ENCODE measurements around the gene RFFL. TPM values are rescaled to one million over a fixed set of nuclear protein-coding genes. Genes with fewer than 3 reads are reported as not detected.

The RFFL gene
- total RNA-seq, 4 donors from 2014 or later: 16.5 to 31.9 (median 21.4) TPM

DNA sequence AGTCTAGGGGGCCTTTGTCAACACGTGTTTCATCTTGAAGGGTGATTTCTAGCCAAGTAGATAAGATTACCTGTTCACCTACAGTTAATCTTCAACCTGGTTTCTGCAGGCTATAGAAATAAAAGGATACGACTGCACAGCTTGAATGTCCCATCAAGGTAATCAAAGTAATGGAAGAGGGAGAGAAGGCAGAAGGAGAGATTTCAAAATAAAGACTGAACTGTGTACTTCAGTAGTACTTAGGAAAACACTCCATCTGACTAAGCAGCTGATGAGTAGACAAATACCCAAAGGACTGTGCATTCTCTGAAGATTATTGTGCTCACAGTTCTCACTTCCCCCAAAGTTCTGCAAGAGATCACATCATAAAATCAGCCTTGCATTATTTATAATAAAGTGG, 5.8 kb upstream of the RFFL start:
- H3K4me3 ChIP-seq (ENCODE audit: low read depth, poor library complexity, severe bottlenecking): no peak overlapping the region
- no peak for DNase-seq (ENCODE audit: low spot score in 2 of 2)
- TF ChIP-seq, protein P1, sequence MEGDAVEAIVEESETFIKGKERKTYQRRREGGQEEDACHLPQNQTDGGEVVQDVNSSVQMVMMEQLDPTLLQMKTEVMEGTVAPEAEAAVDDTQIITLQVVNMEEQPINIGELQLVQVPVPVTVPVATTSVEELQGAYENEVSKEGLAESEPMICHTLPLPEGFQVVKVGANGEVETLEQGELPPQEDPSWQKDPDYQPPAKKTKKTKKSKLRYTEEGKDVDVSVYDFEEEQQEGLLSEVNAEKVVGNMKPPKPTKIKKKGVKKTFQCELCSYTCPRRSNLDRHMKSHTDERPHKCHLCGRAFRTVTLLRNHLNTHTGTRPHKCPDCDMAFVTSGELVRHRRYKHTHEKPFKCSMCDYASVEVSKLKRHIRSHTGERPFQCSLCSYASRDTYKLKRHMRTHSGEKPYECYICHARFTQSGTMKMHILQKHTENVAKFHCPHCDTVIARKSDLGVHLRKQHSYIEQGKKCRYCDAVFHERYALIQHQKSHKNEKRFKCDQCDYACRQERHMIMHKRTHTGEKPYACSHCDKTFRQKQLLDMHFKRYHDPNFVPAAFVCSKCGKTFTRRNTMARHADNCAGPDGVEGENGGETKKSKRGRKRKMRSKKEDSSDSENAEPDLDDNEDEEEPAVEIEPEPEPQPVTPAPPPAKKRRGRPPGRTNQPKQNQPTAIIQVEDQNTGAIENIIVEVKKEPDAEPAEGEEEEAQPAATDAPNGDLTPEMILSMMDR (IDR thresholded peaks at IDR 0.05): no peak
- no peak for TF ChIP-seq POLR2A (IDR thresholded peaks at IDR 0.05)
- intact Hi-C loops (cut with DNase I; ENCODE audit: low total_unique reads): no loop called here
- WGBS, 2 donors: 75 to 76% methylated on average over 2 of the region's 2 CpGs

DNA sequence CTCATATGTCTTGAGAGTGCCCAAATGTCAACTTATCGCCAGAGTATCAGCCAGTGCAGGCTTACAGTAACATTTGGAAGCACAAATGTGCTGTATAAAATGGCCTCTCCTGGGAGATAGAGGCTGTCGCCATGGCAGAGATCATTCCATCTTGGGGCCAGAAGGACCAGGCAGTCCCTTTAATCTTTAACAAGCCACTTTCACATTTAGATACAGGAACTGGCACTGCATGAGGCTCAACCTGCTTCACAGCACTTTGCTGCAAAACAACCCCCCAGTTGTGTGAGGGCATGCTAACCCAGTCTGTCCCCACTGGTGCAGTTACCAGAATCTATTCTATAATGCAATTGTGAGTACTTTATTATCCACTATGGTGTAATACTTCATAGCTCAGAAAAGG, 4.7 kb upstream of the RFFL start:
- intact Hi-C loops (cut with DNase I; ENCODE audit: low total_unique reads): no loop called here
- TF ChIP-seq, protein P1 (IDR thresholded peaks at IDR 0.05): no peak
- TF ChIP-seq POLR2A (IDR thresholded peaks at IDR 0.05): no peak
- DNase-seq (ENCODE audit: low spot score in 2 of 2): no peak
- no peak overlapping the region for H3K4me3 ChIP-seq (ENCODE audit: low read depth, poor library complexity, severe bottlenecking)
- WGBS, 2 donors: 91 to 95% methylated on average over 2 of the region's 2 CpGs

DNA sequence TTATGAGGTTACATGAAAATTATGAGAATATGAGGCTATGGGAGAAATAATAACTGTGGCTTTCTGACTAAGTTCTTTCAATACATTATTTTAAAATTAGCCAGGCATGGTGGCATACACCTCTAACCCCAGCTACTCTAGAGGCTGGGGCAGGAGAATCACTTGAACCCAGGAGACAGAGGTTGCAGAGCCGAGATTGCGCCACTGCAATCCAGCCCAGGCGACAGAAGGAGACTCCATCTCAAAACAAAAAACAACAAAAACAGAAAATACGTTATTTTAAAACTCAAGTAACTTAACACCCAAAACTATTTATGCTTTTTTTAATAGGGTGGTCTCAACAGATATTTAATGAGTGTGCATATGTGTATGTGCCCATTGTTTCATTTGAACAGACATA, 2.4 kb upstream of the RFFL start:
- whole genome bisulfite sequencing, 2 donors: 98% methylated on average over 4 of the region's 4 CpGs
- DNase-seq (ENCODE audit: low spot score in 2 of 2): no peak
- intact Hi-C loops (cut with DNase I; ENCODE audit: low total_unique reads): no loop called here
- no peak overlapping the region for H3K4me3 ChIP-seq (ENCODE audit: low read depth, poor library complexity, severe bottlenecking)
- TF ChIP-seq, protein P1 (IDR thresholded peaks at IDR 0.05): no peak
- TF ChIP-seq POLR2A (IDR thresholded peaks at IDR 0.05): no peak

DNA sequence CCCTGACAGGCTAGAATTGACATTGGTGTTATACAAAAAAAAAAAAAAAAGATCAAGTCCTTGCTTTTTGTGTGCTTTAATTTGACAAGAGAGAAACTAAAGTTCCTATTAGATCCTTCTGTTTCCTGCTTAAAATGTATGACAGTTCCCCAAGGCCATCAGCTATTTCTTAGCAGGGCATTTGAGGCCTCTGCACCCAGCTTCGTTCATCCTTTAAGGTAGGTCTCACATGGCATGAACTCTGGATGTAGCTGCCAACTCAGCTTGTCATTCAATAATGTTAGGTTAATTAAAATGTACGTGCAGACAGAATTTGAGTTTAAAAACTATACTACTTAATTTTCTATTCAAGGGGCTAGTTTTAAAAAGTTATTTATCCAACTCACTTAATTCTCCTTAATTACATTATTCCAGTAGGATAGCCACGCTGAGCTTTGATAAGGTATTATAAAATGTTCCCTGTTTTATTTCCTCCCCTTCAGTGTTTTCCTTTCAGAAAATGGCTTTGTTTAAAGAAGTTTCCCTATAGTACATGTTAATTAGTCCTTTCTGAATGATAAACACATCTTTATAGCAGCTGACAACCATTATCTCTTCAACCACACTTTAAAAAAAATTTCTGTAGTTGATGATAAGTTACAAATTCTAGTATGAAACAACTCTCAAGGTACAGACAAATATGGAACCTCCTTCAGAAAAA, 1.2 kb upstream of the RFFL start:
- DNase-seq (ENCODE audit: low spot score in 2 of 2): no peak
- WGBS, 2 donors: 63 to 66% methylated on average over 3 of the region's 3 CpGs
- no peak for TF ChIP-seq POLR2A (IDR thresholded peaks at IDR 0.05)
- TF ChIP-seq, protein P1 (IDR thresholded peaks at IDR 0.05): no peak
- intact Hi-C loops (cut with DNase I; ENCODE audit: low total_unique reads): no loop called here
- H3K4me3 ChIP-seq (ENCODE audit: low read depth, poor library complexity, severe bottlenecking): no peak overlapping the region

DNA sequence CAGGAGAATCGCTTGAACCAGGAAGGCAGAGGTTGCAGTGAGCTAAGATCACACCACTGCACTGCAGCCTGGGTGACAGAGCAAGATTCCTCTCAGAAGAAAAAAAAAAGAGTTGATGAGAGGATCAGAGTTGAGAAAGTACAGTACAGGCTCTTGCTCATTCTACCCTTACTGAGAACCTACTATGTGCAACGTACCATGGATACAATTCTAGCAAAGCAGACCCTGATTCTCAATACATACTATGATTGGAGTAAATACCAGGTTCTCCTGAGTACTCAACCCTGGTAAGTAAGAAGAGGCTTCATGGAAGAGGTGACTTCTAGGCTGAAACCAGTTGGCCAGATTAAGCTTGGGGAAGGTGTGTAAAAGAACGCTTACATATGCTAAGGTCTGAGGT, 1.2 kb downstream of the RFFL start:
- H3K4me3 ChIP-seq (ENCODE audit: low read depth, poor library complexity, severe bottlenecking): no peak overlapping the region
- no peak for DNase-seq (ENCODE audit: low spot score in 2 of 2)
- intact Hi-C loops (cut with DNase I; ENCODE audit: low total_unique reads): no loop called here
- no peak for TF ChIP-seq POLR2A (IDR thresholded peaks at IDR 0.05)
- 93 to 97% methylated on average over 3 of the region's 3 CpGs for WGBS, 2 donors

DNA sequence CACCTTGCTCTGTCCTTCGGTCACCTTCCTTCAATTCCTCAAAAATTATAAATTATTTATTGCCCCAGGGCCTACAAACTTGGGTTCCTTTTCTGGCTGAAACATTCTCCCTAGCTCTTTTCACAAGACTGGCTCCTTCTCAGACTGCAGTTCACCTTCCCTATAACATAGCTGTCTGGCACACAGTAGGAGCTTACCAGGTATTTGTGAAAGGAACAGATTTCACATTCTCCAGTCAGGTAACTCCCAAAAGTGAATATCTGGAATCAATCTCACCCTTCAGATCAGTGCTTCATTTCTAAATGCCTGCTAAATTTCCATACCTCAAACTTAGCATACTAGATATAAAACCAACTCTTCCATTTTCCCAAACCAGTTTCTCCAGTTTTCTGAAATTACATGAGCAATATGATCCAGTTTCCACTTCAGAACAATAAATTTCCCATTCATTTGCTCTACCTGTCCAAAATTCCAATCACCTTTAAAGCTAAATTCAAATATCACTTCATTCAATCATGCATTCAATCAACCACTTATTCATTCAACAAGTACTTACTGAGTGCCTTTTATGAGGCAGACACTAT, 6.1 kb downstream of the RFFL start:
- TF ChIP-seq POLR2A (IDR thresholded peaks at IDR 0.05): no peak
- TF ChIP-seq, protein P1 (IDR thresholded peaks at IDR 0.05): no peak
- no peak for DNase-seq (ENCODE audit: low spot score in 2 of 2)
- WGBS, 2 donors: 48 to 63% methylated on average over 1 of the region's 1 CpG
- H3K4me3 ChIP-seq (ENCODE audit: low read depth, poor library complexity, severe bottlenecking): no peak overlapping the region
- intact Hi-C loops (cut with DNase I; ENCODE audit: low total_unique reads): no loop called here
